HepG2 (cell line): ENCODE results near the gene NPAS2. TPM values are rescaled to one million over a fixed set of nuclear protein-coding genes. Genes with fewer than 3 reads are reported as not detected.

Source experiments
- CTCF ChIP-seq: sonication (generic); formaldehyde crosslinking; IDR thresholded peaks from 2 replicates; pipeline ENCODE4 v1.5.0; 2020; ENCODE audit warnings: mild to moderate bottlenecking, missing genetic modification reagents, moderate library complexity
- DPF2 ChIP-seq: sonication (generic); formaldehyde crosslinking; IDR thresholded peaks from 2 replicates; pipeline ENCODE4 v1.4.0; 2020; ENCODE audit warnings: mild to moderate bottlenecking, low read depth, missing genetic modification reagents, borderline replicate concordance
- E2F1 ChIP-seq: sonication (generic); formaldehyde crosslinking; IDR thresholded peaks from 2 replicates; pipeline ENCODE4 v1.5.0; 2020; ENCODE audit warnings: missing genetic modification reagents
- HNRNPK ChIP-seq: fragments of 200-400 bp; formaldehyde crosslinking; IDR thresholded peaks from 2 replicates; pipeline ENCODE4 v1.6.1; 2018; ENCODE audit warnings: low read length, low read depth, moderate library complexity, mild to moderate bottlenecking; ENCODE audit not compliant: poor library complexity, severe bottlenecking
- JARID2 ChIP-seq: sonication (generic); formaldehyde crosslinking; IDR thresholded peaks from 2 replicates; pipeline ENCODE4 v1.8.1; 2023; ENCODE audit warnings: missing genetic modification reagents, inconsistent platforms; ENCODE audit not compliant: insufficient replicate concordance
- MTA3 ChIP-seq: sonication (generic); formaldehyde crosslinking; IDR thresholded peaks from 2 replicates; pipeline ENCODE4 v1.4.0; 2020; ENCODE audit warnings: missing genetic modification reagents
- PBX3 ChIP-seq: sonication (generic); formaldehyde crosslinking; IDR thresholded peaks from 2 replicates; pipeline ENCODE4 v1.8.1; 2023; ENCODE audit warnings: missing genetic modification reagents, inconsistent platforms, borderline replicate concordance
- PREB ChIP-seq: sonication (generic); formaldehyde crosslinking; IDR thresholded peaks from 2 replicates; pipeline ENCODE4 v1.4.0; 2020; ENCODE audit warnings: missing genetic modification reagents
- PRMT3 ChIP-seq: sonication (generic); formaldehyde crosslinking; IDR thresholded peaks from 2 replicates; pipeline ENCODE4 v1.8.1; 2022; ENCODE audit warnings: low read depth, mild to moderate bottlenecking, moderate library complexity, missing genetic modification reagents, borderline replicate concordance
- RNF2 ChIP-seq: fragments of 450-650 bp; conservative IDR thresholded peaks from 2 replicates; pipeline ENCODE4 v1.6.1; 2016; ENCODE audit warnings: low read depth
- SIN3B ChIP-seq: fragments of 150-350 bp; IDR thresholded peaks from 2 replicates; pipeline ENCODE4 v1.6.1; 2014; ENCODE audit warnings: low read length
- TIGD3 ChIP-seq: sonication (generic); formaldehyde crosslinking; IDR thresholded peaks from 2 replicates; pipeline ENCODE4 v1.5.1; 2020; ENCODE audit warnings: mild to moderate bottlenecking, missing genetic modification reagents, borderline replicate concordance
- YY1 ChIP-seq: IDR thresholded peaks from 2 replicates; pipeline ENCODE4 v1.6.1; 2011; ENCODE audit warnings: low read length, low read depth, moderate library complexity, mild to moderate bottlenecking; ENCODE audit not compliant: insufficient read depth, insufficient replicate concordance
- ZKSCAN8 ChIP-seq: IDR thresholded peaks from 2 replicates; pipeline ENCODE4 v1.6.1; 2016; ENCODE audit warnings: borderline replicate concordance, missing genetic modification reagents, missing compliant biosample characterization
- ZNF160 ChIP-seq: sonication (generic); formaldehyde crosslinking; IDR thresholded peaks from 2 replicates; pipeline ENCODE4 v1.8.0; 2022; ENCODE audit warnings: mild to moderate bottlenecking, inconsistent platforms, missing genetic modification reagents
- ZNF431 ChIP-seq: sonication (generic); formaldehyde crosslinking; IDR thresholded peaks from 2 replicates; pipeline ENCODE4 v1.9.0; 2022; ENCODE audit warnings: missing genetic modification reagents, low read depth, mild to moderate bottlenecking, borderline replicate concordance
- ZNF546 ChIP-seq: sonication (generic); formaldehyde crosslinking; conservative IDR thresholded peaks from 2 replicates; pipeline ENCODE4 v1.8.1; 2023; ENCODE audit warnings: mild to moderate bottlenecking, missing genetic modification reagents
- ZNF766 ChIP-seq: sonication (generic); formaldehyde crosslinking; IDR thresholded peaks from 2 replicates; pipeline ENCODE4 v1.5.0; 2020; ENCODE audit warnings: missing genetic modification reagents, borderline replicate concordance
- polyA plus RNA-seq, 8 experiments: library from polyadenylated mRNA; depleted of rRNA in 3 of 8; stranded (reverse) in 7 of 8; unstranded in 1 of 8; fragments of >200 nt; fragmentation: Illumina TruSeq in 4 of 8; extraction: Trizol in 4 of 8; gene quantifications; 2 replicates each; pipeline versions ENCODE4 v1.2.1 to v1.2.3, GENCODE V29; 2011 to 2016; ENCODE audit warnings: low read depth in 4 of 8, missing spikeins in 1 of 8, mixed read lengths in 1 of 8; ENCODE audit not compliant: insufficient read depth in 1 of 8
- total RNA-seq, 5 experiments: library from RNA; depleted of rRNA; stranded (reverse); fragments of >200 nt; fragmentation: Illumina TruSeq; extraction: Trizol; gene quantifications; 2 replicates each; pipeline ENCODE4 v1.2.3, GENCODE V29; 2016; ENCODE audit warnings: low read depth in 1 of 5

Gene NPAS2
- total and polyA plus RNA-seq, 2 of the 13 experiments (the other 11 are each of a cell fraction or from before 2014, with no cell fraction given): 14.8 to 37.5 TPM

- TF ChIP-seq ZNF546 (0 out of 2 replicates have a peak, but pooled peaks have one; percentile 27), ZNF431 (CRISPR knock-in tag) (no peak; the same call in 1 of the 2 replicates), SIN3B (no peak), YY1 (no peak), PBX3 (CRISPR knock-in tag) (peak; percentile 87; the same call in 1 of the 2 replicates), ZNF766 (0 out of 2 replicates have a peak, but pooled peaks have one; percentile 53), RNF2 (peak; percentile 41; the same call in 1 of the 2 replicates), MTA3 (no peak), PRMT3 (CRISPR knock-in tag) (no peak), JARID2 (CRISPR knock-in tag) (no peak), ZNF160 (peak; percentile 40; the same call in 1 of the 2 replicates), ZKSCAN8 (CRISPR knock-in tag) (peak; percentile 37; the same call in 1 of the 2 replicates), TIGD3 (no peak; the same call in 1 of the 2 replicates), CTCF (CRISPR knock-in tag) (peak; percentile 81), HNRNPK (no peak), E2F1 (CRISPR knock-in tag) (no peak), DPF2 (CRISPR knock-in tag) (peak; percentile 39), PREB (CRISPR knock-in tag) (peak; percentile 62; the same call in 1 of the 2 replicates)
Measured at GRCh38 chr2:100818606-100819369, 1.2 kb upstream of the NPAS2 start (continued).
